ENCODE measurements around the gene SGK1. TPM values are rescaled to one million over a fixed set of nuclear protein-coding genes. Genes with fewer than 3 reads are reported as not detected.

The SGK1 gene
- total RNA-seq, 5 donors from 2014 or later (not counting 1 experiment from before 2014, with no cell fraction given): 18.9 to 165 (median 37.1) TPM

DNA sequence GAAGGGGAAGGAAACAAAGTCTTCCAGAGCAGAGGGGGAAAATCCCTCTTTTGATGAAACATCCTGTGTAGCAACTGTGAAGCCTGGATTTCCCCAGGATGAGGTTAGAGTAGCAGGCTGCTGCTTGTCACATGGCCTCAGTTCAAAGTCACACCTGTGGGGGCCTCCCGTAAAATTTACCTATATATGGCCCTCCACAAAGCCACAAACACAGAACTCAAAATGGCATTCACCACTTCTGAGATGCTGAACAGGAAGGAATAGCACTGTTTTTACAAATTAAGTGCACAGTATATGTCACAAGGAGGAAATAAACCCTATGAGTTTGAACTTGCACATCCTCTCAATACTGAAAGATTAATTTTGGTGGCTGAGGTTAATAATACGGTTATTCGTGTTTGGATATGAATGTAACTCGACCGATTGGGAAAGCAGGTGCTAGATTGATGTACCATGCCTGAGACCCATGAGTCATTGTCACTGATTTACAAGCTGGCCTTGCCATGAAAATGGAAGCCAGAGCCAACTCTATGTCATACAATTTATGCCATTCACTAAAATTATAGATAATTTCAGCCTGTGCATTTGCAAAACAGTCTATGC is 70.6 kb downstream of the SGK1 start:
- whole genome bisulfite sequencing (ENCODE audit: insufficient coverage): no CpG with 5 or more reads among the region's 5 CpGs
- H3K4me1 ChIP-seq (ENCODE audit: control insufficient read depth in 1 of 2, extremely low read depth in 1 of 2, insufficient read depth in 2 of 2, low read length in 2 of 2): peaks cover 46 to 50% of the 10 kb centered on the region in 2 experiments
- CTCF ChIA-PET: interaction anchor here (0.6 to 1.0 kb wide), 2 partner anchors 69 to 137 kb away, joined by 4 to 6 read pairs; no protein-coding TSS in a partner anchor

DNA sequence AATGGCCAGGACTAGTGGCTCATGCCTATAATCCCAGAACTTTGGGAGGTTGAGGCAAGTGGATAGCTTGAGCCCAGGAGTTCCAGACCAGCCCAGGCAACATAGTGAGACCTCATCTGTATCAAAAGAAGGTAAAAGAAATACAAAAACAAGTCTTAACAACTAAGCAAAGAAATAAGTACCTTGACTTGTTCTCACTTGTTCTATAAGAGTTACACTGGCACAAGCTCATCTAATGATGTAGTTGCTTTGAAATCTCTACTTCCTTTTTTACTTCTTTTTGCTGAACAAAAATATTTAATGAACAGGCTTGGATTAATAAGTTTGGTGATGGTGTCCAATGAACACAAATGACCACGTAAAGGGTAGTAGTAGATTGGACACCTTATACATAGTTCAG is 72.2 kb downstream of the SGK1 start:
- H3K27ac Mint-ChIP-seq: peak overlapping the region; percentile 65 to 76
- no peaks in the 10 kb centered on the region for H3K36me3 Mint-ChIP-seq
- Histone ChIP-seq H3K4me3 (ENCODE audit: control insufficient read depth in 1 of 2, extremely low read depth in 1 of 2, low read length in 1 of 2) (no peak overlapping the region), H3K27ac (ENCODE audit: low read length) (peak overlapping the region; percentile 68), H3K4me1 (ENCODE audit: control insufficient read depth in 1 of 2, extremely low read depth in 1 of 2, insufficient read depth in 2 of 2, low read length in 2 of 2) (peaks cover 52 to 55% of the 10 kb centered on the region in 2 experiments), H3K27me3 (replicated peaks in 1 of 2; ENCODE audit: control insufficient read depth in 2 of 2, extremely low read depth in 1 of 2, insufficient read depth in 2 of 2, low read length in 1 of 2) (no peaks in the 10 kb centered on the region), H3K9me3 (no peaks in the 10 kb centered on the region), H3K36me3 (ENCODE audit: control insufficient read depth in 2 of 2, extremely low read depth in 1 of 2, insufficient read depth in 1 of 2, low read length in 1 of 2) (no peaks in the 10 kb centered on the region)
- peaks cover 65 to 77% (median 69%) of the 10 kb centered on the region in 3 donors for H3K4me1 Mint-ChIP-seq
- no peaks in the 10 kb centered on the region for H3K9me3 Mint-ChIP-seq
- CTCF ChIA-PET: interaction anchor here in 1 of 2 donors (1.2 kb wide), 1 partner anchor 842 kb away, joined by 3 read pairs; no protein-coding TSS in a partner anchor
- H3K4me3 Mint-ChIP-seq: peak overlapping the region in 1 of 3 donors; percentile 3
- ATAC-seq (replicated peaks in 1 of 4) (no peak), DNase-seq (peak in 1 of 35 experiments; percentile 23)
- POLR2A ChIA-PET: interaction anchor here in 1 of 2 donors (0.6 to 1.2 kb wide), 3 partner anchors 9 to 67 kb away, joined by 3 to 15 read pairs (median 7); no protein-coding TSS in a partner anchor
- no CpG with 5 or more reads among the region's 1 CpG for WGBS (ENCODE audit: insufficient coverage)
- H3K27me3 Mint-ChIP-seq: no peaks in the 10 kb centered on the region

More for the DNA sequence above, 70.6 kb downstream of the SGK1 start:
- Mint-ChIP-seq H3K4me1 (peaks cover 58 to 66% (median 63%) of the 10 kb centered on the region in 3 donors), H3K36me3 (no peaks in the 10 kb centered on the region), H3K27ac (peak overlapping the region; percentile 84 to 92), H3K4me3 (peak overlapping the region; percentile 31 to 62 (median 38)), H3K9me3 (no peaks in the 10 kb centered on the region), H3K27me3 (no peaks in the 10 kb centered on the region)
- peak overlapping the region in 1 of 2 donors; percentile 23 for H3K4me3 ChIP-seq (ENCODE audit: control insufficient read depth in 1 of 2, extremely low read depth in 1 of 2, low read length in 1 of 2)
- no peaks in the 10 kb centered on the region for H3K27me3 ChIP-seq (replicated peaks in 1 of 2; ENCODE audit: control insufficient read depth in 2 of 2, extremely low read depth in 1 of 2, insufficient read depth in 2 of 2, low read length in 1 of 2)
- ATAC-seq (replicated peaks in 1 of 4): peak; percentile 94 to 98 (median 96)
- DNase-seq: peak; percentile 26 to 94 (median 79)
- H3K27ac ChIP-seq (ENCODE audit: low read length): peak overlapping the region; percentile 68
- no peaks in the 10 kb centered on the region for H3K36me3 ChIP-seq (ENCODE audit: control insufficient read depth in 2 of 2, extremely low read depth in 1 of 2, insufficient read depth in 1 of 2, low read length in 1 of 2)
- H3K9me3 ChIP-seq: no peaks in the 10 kb centered on the region
- POLR2A ChIA-PET: interaction anchor here (0.6 to 0.7 kb wide), 2 partner anchors 22 to 288 kb away, joined by 3 to 5 read pairs; no protein-coding TSS in a partner anchor

DNA sequence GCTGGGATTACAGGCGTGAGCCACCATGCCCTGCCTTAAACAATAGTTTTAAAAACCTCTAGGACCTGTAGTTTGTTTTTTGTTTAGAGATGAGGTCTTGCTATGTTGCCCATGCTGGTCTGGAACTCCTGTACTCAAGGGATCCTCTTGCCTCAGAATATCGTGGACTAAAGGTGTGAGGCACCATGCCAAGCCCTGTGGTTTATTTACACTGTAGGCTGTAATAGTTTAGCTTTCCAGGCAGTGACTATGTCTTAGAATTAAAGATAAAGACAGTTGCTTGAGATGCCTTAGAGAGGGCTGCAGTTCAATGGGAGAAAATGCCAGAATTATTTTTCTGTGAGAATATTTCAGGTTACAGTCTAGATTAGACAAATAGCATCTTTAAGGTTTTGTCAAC is 72.9 kb downstream of the SGK1 start:
- DNase-seq (no peak), ATAC-seq (replicated peaks in 1 of 4) (no peak)
- peak overlapping the region; percentile 69 to 76 for H3K27ac Mint-ChIP-seq
- no peak overlapping the region for H3K4me3 ChIP-seq (ENCODE audit: control insufficient read depth in 1 of 2, extremely low read depth in 1 of 2, low read length in 1 of 2)
- H3K4me1 ChIP-seq (ENCODE audit: control insufficient read depth in 1 of 2, extremely low read depth in 1 of 2, insufficient read depth in 2 of 2, low read length in 2 of 2): peaks cover 53 to 55% of the 10 kb centered on the region in 2 experiments
- H3K9me3 Mint-ChIP-seq: no peaks in the 10 kb centered on the region
- no peaks in the 10 kb centered on the region for H3K36me3 Mint-ChIP-seq
- ChIA-PET CTCF (interaction anchor here in 1 of 2 donors (1.2 kb wide), 1 partner anchor 843 kb away, joined by 3 read pairs; no protein-coding TSS in a partner anchor), POLR2A (interaction anchor here (0.7 to 1.2 kb wide), 2 partner anchors 9 to 43 kb away, joined by 3 to 7 read pairs; no protein-coding TSS in a partner anchor)
- H3K9me3 ChIP-seq: no peaks in the 10 kb centered on the region
- peaks cover 65 to 77% (median 69%) of the 10 kb centered on the region in 3 donors for H3K4me1 Mint-ChIP-seq
- H3K27ac ChIP-seq (ENCODE audit: low read length): peak overlapping the region; percentile 68
- H3K36me3 ChIP-seq (ENCODE audit: control insufficient read depth in 2 of 2, extremely low read depth in 1 of 2, insufficient read depth in 1 of 2, low read length in 1 of 2): no peaks in the 10 kb centered on the region
- 13% methylated on average over 1 of the region's 2 CpGs for WGBS (ENCODE audit: insufficient coverage)
- H3K27me3 ChIP-seq (replicated peaks in 1 of 2; ENCODE audit: control insufficient read depth in 2 of 2, extremely low read depth in 1 of 2, insufficient read depth in 2 of 2, low read length in 1 of 2): no peaks in the 10 kb centered on the region
- H3K4me3 Mint-ChIP-seq: peak overlapping the region in 1 of 3 donors; percentile 3
- no peaks in the 10 kb centered on the region for H3K27me3 Mint-ChIP-seq

DNA sequence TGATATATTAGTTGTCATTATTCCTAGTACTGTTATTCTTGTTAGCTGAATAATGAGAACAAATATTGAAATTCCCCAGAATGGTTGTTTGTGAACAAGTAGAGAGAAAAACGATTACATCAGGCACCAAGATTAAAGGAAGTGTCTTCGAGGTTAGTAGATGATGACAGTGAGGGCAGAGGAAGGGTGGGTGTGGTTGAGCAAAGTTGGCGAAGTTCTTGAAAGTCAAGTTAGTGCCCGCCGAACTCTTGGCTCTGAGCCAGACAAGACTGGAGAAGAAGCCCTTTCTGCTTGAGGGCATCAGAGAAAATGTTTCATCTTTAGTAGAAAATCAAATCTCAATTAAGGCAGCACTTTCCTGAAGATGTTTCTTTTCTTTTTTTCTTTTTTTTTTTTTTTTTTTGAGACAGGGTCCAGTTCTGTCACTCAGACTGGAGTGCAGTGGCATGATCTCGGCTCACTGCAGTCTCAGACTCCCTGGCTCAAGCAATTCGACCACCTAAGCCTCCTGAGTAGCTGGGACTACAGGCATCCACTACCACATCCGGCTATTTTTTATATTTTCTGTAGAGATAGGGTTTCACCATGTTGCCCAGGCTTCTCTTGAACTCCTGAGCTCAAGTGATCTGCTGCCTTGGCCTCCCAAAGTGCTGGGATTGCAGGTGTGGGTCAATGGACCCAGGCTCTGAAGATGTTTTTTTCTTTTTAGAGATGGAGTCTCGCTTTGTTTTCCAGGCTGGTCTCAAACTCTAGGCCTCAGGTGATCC is 77.1 kb downstream of the SGK1 start:
- ATAC-seq (replicated peaks in 1 of 4) (peak; percentile 86 to 98 (median 92)), DNase-seq (peak; percentile 58 to 96 (median 90))
- H3K9me3 Mint-ChIP-seq: peaks cover 0 to 3% (median 0%) of the 10 kb centered on the region in 3 donors
- Histone ChIP-seq H3K9me3 (no peaks in the 10 kb centered on the region), H3K27ac (ENCODE audit: low read length) (peak overlapping the region; percentile 93), H3K4me3 (ENCODE audit: control insufficient read depth in 1 of 2, extremely low read depth in 1 of 2, low read length in 1 of 2) (no peak overlapping the region), H3K36me3 (ENCODE audit: control insufficient read depth in 2 of 2, extremely low read depth in 1 of 2, insufficient read depth in 1 of 2, low read length in 1 of 2) (no peaks in the 10 kb centered on the region), H3K4me1 (ENCODE audit: control insufficient read depth in 1 of 2, extremely low read depth in 1 of 2, insufficient read depth in 2 of 2, low read length in 2 of 2) (peaks cover 32 to 35% of the 10 kb centered on the region in 2 experiments), H3K27me3 (replicated peaks in 1 of 2; ENCODE audit: control insufficient read depth in 2 of 2, extremely low read depth in 1 of 2, insufficient read depth in 2 of 2, low read length in 1 of 2) (no peaks in the 10 kb centered on the region)
- H3K27ac Mint-ChIP-seq: peak overlapping the region; percentile 91 to 96
- H3K4me3 Mint-ChIP-seq: peak overlapping the region in 2 of 3 donors; percentile 38 to 52
- H3K36me3 Mint-ChIP-seq: no peaks in the 10 kb centered on the region
- 18% methylated on average over 5 of the region's 9 CpGs for WGBS (ENCODE audit: insufficient coverage)
- ChIA-PET POLR2A (interaction anchor here (0.6 to 1.2 kb wide), 5 partner anchors 12 to 511 kb away, joined by 4 to 15 read pairs (median 5); no protein-coding TSS in a partner anchor), CTCF (interaction anchor here in 1 of 2 donors (0.6 kb wide), 1 partner anchor 1108 kb away, joined by 3 read pairs; no protein-coding TSS in a partner anchor)
- no peaks in the 10 kb centered on the region for H3K27me3 Mint-ChIP-seq
- H3K4me1 Mint-ChIP-seq: peaks cover 53 to 63% (median 58%) of the 10 kb centered on the region in 3 donors

DNA sequence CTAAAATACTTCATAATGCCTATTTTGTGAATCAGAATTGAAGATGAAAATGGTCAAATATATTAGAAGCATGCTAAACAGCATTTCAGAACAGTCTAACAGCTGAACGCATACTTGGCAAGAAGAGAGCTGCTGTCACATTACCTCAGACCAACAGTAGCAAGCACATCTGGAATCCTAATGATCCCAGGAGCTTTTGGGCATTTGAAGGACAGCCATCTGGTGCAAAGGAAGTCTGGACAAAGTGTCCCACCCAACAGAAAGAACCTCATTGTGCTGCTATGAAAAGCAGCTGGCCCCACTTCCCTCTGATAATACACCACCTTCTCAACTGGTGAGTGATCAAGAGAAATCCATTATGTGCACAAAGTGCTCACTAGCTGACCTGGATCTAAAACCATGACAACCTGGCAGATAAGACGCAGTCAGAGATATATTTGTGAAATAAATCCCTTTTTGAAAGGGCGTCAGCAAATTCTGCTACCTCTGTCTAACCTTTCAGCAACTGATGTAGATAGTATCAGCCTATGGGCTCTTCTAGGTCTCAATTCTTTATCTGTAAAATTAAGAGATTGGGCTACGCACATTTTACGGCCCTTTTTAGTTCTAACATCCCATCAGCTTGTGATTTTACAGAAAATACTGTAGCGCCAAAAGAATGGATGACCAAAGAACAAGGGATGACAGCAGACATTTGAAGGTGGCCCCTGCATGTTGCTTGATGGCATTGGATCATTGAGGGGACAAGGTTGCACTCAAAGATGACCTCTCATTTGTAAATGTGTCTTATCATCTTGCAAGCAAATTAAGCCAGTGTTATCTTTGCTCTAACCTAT is 78.7 kb downstream of the SGK1 start:
- Mint-ChIP-seq H3K36me3 (no peaks in the 10 kb centered on the region), H3K4me3 (peak overlapping the region in 1 of 3 donors; percentile 59), H3K9me3 (peaks cover 0 to 3% (median 0%) of the 10 kb centered on the region in 3 donors), H3K27ac (peak overlapping the region; percentile 91 to 96), H3K27me3 (no peaks in the 10 kb centered on the region), H3K4me1 (peaks cover 50 to 58% (median 52%) of the 10 kb centered on the region in 3 donors)
- ChIA-PET CTCF (no interaction called here), POLR2A (no interaction called here)
- no peaks in the 10 kb centered on the region for H3K9me3 ChIP-seq
- ATAC-seq (replicated peaks in 1 of 4) (no peak), DNase-seq (no peak)
- peaks cover 26 to 28% of the 10 kb centered on the region in 2 experiments for H3K4me1 ChIP-seq (ENCODE audit: control insufficient read depth in 1 of 2, extremely low read depth in 1 of 2, insufficient read depth in 2 of 2, low read length in 2 of 2)
- H3K27ac ChIP-seq (ENCODE audit: low read length): peak overlapping the region; percentile 30
- H3K4me3 ChIP-seq (ENCODE audit: control insufficient read depth in 1 of 2, extremely low read depth in 1 of 2, low read length in 1 of 2): no peak overlapping the region
- WGBS (ENCODE audit: insufficient coverage): 50% methylated on average over 2 of the region's 6 CpGs
- no peaks in the 10 kb centered on the region for H3K36me3 ChIP-seq (ENCODE audit: control insufficient read depth in 2 of 2, extremely low read depth in 1 of 2, insufficient read depth in 1 of 2, low read length in 1 of 2)
- H3K27me3 ChIP-seq (replicated peaks in 1 of 2; ENCODE audit: control insufficient read depth in 2 of 2, extremely low read depth in 1 of 2, insufficient read depth in 2 of 2, low read length in 1 of 2): no peaks in the 10 kb centered on the region

Measured in T-cell (primary cell).